ENCODE measurements around the gene MAPK8IP2.

DNA sequence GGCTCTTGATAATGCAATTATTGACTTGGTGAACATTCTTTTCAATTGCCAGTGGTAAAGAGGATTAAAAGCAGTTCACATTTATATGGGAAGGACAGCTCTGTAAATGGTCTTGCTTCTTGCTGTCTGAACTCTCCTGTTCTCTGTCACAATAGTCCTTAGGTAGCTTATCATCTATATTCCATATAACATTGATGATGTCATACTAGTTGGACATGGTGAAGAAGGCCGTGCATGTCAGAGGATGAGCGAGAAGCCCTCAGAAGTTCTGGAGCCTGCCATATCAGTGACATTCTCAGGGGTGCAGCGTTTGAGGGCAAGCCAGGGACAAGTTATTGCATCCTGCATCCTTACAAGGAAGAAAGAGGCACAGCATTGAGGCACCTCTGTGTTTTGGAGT, 15.4 kb upstream of the MAPK8IP2 start:
- TF ChIP-seq, protein P1, sequence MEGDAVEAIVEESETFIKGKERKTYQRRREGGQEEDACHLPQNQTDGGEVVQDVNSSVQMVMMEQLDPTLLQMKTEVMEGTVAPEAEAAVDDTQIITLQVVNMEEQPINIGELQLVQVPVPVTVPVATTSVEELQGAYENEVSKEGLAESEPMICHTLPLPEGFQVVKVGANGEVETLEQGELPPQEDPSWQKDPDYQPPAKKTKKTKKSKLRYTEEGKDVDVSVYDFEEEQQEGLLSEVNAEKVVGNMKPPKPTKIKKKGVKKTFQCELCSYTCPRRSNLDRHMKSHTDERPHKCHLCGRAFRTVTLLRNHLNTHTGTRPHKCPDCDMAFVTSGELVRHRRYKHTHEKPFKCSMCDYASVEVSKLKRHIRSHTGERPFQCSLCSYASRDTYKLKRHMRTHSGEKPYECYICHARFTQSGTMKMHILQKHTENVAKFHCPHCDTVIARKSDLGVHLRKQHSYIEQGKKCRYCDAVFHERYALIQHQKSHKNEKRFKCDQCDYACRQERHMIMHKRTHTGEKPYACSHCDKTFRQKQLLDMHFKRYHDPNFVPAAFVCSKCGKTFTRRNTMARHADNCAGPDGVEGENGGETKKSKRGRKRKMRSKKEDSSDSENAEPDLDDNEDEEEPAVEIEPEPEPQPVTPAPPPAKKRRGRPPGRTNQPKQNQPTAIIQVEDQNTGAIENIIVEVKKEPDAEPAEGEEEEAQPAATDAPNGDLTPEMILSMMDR (IDR thresholded peaks at IDR 0.05): no peak
- TF ChIP-seq EZH2 (IDR thresholded peaks at IDR 0.05) (no peak), EZH2phosphoT487 (IDR thresholded peaks at IDR 0.05) (no peak)
